ENCODE measurements around the gene NUP98.

DNA sequence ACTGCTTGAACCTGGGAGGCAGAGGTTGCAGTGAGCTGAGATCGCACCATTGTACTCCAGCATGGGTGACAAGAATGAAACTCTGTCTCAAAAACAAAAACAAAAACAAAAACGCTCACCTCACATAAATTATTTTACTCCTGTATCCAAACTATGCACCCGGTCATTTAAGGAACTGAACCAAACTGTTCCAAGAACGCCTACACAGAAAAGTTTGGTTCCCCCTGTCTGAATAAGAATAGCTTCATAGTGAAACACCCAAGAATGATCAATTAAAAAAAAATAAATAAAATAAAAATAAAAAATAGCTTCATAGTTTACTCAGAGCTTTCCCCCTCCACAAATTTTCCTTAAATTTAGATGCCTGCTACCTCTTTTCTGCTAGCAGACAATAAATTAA is 13.7 kb downstream of the NUP98 start:
- no peak for TF ChIP-seq FEZF1 (tag by site-specific recombination; IDR thresholded peaks at IDR 0.05)
- no peak for TF ChIP-seq ZBTB17 (tag by site-specific recombination; IDR thresholded peaks at IDR 0.05)
- TF ChIP-seq, protein P1, sequence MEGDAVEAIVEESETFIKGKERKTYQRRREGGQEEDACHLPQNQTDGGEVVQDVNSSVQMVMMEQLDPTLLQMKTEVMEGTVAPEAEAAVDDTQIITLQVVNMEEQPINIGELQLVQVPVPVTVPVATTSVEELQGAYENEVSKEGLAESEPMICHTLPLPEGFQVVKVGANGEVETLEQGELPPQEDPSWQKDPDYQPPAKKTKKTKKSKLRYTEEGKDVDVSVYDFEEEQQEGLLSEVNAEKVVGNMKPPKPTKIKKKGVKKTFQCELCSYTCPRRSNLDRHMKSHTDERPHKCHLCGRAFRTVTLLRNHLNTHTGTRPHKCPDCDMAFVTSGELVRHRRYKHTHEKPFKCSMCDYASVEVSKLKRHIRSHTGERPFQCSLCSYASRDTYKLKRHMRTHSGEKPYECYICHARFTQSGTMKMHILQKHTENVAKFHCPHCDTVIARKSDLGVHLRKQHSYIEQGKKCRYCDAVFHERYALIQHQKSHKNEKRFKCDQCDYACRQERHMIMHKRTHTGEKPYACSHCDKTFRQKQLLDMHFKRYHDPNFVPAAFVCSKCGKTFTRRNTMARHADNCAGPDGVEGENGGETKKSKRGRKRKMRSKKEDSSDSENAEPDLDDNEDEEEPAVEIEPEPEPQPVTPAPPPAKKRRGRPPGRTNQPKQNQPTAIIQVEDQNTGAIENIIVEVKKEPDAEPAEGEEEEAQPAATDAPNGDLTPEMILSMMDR (tag by site-specific recombination; IDR thresholded peaks at IDR 0.05) = no peak
- no peak for TF ChIP-seq ZNF792 (tag by site-specific recombination; IDR thresholded peaks at IDR 0.05)
- no peak for TF ChIP-seq HOXC10 (CRISPR knock-in tag; IDR thresholded peaks at IDR 0.05)
- no peak for TF ChIP-seq ZNF175 (tag by site-specific recombination; IDR thresholded peaks at IDR 0.05)
- TF ChIP-seq, protein P2, sequence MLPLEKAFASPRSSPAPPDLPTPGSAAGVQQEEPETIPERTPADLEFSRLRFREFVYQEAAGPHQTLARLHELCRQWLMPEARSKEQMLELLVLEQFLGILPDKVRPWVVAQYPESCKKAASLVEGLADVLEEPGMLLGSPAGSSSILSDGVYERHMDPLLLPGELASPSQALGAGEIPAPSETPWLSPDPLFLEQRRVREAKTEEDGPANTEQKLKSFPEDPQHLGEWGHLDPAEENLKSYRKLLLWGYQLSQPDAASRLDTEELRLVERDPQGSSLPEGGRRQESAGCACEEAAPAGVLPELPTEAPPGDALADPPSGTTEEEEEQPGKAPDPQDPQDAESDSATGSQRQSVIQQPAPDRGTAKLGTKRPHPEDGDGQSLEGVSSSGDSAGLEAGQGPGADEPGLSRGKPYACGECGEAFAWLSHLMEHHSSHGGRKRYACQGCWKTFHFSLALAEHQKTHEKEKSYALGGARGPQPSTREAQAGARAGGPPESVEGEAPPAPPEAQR (tag by site-specific recombination; IDR thresholded peaks at IDR 0.05) = no peak
- TF ChIP-seq ZNF555 (tag by site-specific recombination; conservative IDR thresholded peaks at IDR 0.05) = no peak
- no peak for TF ChIP-seq MYNN (tag by site-specific recombination; IDR thresholded peaks at IDR 0.05; ENCODE audit: borderline replicate concordance)
- TF ChIP-seq, protein P3, sequence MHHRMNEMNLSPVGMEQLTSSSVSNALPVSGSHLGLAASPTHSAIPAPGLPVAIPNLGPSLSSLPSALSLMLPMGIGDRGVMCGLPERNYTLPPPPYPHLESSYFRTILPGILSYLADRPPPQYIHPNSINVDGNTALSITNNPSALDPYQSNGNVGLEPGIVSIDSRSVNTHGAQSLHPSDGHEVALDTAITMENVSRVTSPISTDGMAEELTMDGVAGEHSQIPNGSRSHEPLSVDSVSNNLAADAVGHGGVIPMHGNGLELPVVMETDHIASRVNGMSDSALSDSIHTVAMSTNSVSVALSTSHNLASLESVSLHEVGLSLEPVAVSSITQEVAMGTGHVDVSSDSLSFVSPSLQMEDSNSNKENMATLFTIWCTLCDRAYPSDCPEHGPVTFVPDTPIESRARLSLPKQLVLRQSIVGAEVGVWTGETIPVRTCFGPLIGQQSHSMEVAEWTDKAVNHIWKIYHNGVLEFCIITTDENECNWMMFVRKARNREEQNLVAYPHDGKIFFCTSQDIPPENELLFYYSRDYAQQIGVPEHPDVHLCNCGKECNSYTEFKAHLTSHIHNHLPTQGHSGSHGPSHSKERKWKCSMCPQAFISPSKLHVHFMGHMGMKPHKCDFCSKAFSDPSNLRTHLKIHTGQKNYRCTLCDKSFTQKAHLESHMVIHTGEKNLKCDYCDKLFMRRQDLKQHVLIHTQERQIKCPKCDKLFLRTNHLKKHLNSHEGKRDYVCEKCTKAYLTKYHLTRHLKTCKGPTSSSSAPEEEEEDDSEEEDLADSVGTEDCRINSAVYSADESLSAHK (tag by site-specific recombination; IDR thresholded peaks at IDR 0.05) = no peak
- TF ChIP-seq ZFHX2 (tag by site-specific recombination; conservative IDR thresholded peaks at IDR 0.05) = no peak
- no peak for TF ChIP-seq ZNF747 (tag by site-specific recombination; IDR thresholded peaks at IDR 0.05)

All from HEK293 (cell line).